ENCODE measurements around the gene FCRL3.

DNA sequence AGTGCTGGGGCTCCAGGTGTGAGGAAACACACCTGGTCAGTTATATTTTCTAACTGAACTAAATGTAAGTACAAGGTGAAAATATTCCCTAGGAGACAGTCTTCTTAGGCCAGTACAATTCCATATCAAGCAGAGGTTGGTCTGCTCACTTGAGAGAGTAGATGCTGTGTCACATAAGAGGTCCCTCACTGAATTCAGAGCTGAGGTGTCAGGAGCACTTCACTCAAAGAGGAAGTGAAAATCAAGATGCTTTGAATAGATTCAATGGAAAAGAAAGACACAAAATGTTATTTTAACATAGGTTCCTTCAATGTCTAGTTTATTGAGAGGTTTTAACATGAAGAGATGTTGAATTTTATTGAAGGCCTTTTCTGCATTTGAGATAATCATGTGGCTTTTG lies 4.3 kb upstream of the FCRL3 start:
- TF ChIP-seq, protein P1, sequence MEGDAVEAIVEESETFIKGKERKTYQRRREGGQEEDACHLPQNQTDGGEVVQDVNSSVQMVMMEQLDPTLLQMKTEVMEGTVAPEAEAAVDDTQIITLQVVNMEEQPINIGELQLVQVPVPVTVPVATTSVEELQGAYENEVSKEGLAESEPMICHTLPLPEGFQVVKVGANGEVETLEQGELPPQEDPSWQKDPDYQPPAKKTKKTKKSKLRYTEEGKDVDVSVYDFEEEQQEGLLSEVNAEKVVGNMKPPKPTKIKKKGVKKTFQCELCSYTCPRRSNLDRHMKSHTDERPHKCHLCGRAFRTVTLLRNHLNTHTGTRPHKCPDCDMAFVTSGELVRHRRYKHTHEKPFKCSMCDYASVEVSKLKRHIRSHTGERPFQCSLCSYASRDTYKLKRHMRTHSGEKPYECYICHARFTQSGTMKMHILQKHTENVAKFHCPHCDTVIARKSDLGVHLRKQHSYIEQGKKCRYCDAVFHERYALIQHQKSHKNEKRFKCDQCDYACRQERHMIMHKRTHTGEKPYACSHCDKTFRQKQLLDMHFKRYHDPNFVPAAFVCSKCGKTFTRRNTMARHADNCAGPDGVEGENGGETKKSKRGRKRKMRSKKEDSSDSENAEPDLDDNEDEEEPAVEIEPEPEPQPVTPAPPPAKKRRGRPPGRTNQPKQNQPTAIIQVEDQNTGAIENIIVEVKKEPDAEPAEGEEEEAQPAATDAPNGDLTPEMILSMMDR (IDR thresholded peaks at IDR 0.05; ENCODE audit: low read depth, low read length, poor library complexity, severe bottlenecking): no peak
- TF ChIP-seq EZH2phosphoT487 (IDR thresholded peaks at IDR 0.05; ENCODE audit: borderline replicate concordance, low read length): no peak

Data from DOHH2 (cell line).